Measurements from ENCODE around the gene LARGE1. TPM values are rescaled to one million over a fixed set of nuclear protein-coding genes. Genes with fewer than 3 reads are reported as not detected.

LARGE1 gene
- total and polyA plus RNA-seq, 10 donors = 1.9 to 35.8 (median 22.8) TPM

DNA sequence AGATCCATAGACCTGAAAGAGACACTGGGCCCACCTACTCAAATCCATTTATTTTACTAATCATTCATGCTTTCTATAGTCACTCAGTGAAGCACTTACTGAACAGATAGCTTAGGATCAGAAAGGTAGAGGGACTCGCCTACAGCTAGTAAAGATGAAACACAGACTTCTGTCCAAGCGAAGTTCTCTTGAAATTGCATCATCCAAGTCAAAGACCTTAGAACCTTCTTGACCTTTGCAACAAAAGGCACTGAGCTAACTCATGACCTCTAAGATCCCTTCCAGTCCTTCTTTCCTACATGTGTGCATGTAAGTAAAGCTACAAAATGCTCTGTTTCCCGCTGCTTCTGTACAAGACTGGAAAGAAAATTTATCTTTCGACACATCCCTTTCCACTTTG lies 377.6 kb downstream of the LARGE1 start:
- intact Hi-C loops (cut with DNase I; ENCODE audit: low total_unique reads) = no loop called here
- Histone ChIP-seq H3K4me1 (peaks cover 0 to 25% (median 5%) of the 10 kb centered on the region in 6 donors), H3K4me3 (no peak overlapping the region), H3K9me3 (no peaks in the 10 kb centered on the region), H3K36me3 (no peaks in the 10 kb centered on the region), H3K27ac (no peak overlapping the region), H3K27me3 (replicated peaks in 1 of 7) (no peaks in the 10 kb centered on the region)
- no peak for DNase-seq
- 90 to 95% (median 93%) methylated on average over 4 of the region's 4 CpGs for WGBS, 5 donors
- TF ChIP-seq, protein P1, sequence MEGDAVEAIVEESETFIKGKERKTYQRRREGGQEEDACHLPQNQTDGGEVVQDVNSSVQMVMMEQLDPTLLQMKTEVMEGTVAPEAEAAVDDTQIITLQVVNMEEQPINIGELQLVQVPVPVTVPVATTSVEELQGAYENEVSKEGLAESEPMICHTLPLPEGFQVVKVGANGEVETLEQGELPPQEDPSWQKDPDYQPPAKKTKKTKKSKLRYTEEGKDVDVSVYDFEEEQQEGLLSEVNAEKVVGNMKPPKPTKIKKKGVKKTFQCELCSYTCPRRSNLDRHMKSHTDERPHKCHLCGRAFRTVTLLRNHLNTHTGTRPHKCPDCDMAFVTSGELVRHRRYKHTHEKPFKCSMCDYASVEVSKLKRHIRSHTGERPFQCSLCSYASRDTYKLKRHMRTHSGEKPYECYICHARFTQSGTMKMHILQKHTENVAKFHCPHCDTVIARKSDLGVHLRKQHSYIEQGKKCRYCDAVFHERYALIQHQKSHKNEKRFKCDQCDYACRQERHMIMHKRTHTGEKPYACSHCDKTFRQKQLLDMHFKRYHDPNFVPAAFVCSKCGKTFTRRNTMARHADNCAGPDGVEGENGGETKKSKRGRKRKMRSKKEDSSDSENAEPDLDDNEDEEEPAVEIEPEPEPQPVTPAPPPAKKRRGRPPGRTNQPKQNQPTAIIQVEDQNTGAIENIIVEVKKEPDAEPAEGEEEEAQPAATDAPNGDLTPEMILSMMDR (IDR thresholded peaks at IDR 0.05 in 8 of 11, conservative IDR thresholded peaks at IDR 0.05 in 3 of 11) = no peak
- TF ChIP-seq POLR2A (IDR thresholded peaks at IDR 0.05) = no peak
- no peak for TF ChIP-seq POLR2AphosphoS5 (IDR thresholded peaks at IDR 0.05)

DNA sequence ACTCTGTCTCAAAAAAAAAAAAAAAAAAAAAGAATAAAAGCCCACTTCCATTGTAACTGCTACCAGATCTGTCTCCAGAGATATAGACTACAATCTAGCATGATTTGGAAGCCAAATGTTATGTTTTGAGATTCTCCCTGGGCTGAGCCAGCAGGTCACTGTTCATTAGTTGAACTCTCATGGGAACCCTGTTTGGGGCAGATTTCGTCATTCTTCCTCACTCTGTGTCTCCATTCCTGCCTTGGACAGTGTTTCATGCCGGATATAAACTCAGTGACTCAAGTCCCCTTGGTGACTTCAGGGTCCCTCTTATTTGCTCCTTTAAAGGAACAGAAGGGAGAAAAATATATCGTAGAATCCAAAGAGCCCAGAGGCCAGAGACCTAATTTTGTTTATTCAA lies 378.1 kb downstream of the LARGE1 start:
- intact Hi-C loops (cut with DNase I; ENCODE audit: low total_unique reads) = no loop called here
- H3K9me3 ChIP-seq = no peaks in the 10 kb centered on the region
- no peak for DNase-seq
- H3K27me3 ChIP-seq (replicated peaks in 1 of 7) = no peaks in the 10 kb centered on the region
- WGBS, 5 donors = 75 to 86% (median 79%) methylated on average over 3 of the region's 3 CpGs
- TF ChIP-seq POLR2A (IDR thresholded peaks at IDR 0.05) = no peak
- no peak for TF ChIP-seq POLR2AphosphoS5 (IDR thresholded peaks at IDR 0.05)
- TF ChIP-seq, protein P1 (IDR thresholded peaks at IDR 0.05 in 8 of 11, conservative IDR thresholded peaks at IDR 0.05 in 3 of 11) = no peak
- no peaks in the 10 kb centered on the region for H3K36me3 ChIP-seq
- peaks cover 0 to 25% (median 5%) of the 10 kb centered on the region in 6 donors for H3K4me1 ChIP-seq
- H3K4me3 ChIP-seq = no peak overlapping the region
- no peak overlapping the region for H3K27ac ChIP-seq

DNA sequence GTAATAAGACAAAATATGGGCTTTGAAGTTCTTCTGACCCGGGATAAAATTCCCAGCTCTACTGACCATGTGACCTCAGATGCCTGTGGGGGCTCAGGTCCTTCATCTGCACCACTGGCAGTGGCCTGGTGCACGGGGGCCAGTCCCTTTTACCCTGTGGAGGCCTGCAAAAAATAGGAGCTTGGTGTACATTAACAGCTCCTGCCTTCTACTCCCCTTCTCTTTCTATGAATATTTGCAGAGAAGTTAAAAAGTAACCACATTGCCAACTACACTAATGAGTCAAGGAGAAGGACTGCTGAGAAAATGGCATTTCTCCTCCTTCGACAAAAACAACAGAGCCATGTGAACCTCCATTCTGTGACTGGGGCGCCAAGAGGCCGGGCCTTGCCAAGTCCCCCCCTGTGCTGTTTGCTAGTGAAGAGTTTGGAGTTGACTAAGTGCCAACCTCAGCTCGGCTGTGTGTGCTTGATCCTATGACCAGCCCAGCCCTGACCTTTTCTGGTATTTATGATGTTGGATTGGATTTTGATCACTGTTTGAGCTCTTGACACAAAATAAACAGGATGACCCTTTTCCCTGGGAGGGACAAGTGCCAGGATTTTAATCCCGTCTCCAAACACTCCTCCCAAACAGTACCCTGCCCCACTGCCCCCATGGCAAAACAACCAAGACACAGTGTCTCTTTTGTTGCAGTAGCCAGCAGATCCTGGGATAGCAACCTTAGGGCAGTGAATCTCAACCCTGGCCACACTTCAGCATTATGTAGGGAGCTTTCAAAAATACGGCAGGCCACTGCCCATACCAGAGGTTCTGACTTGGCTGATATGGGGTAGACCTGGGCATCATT lies 380.1 kb downstream of the LARGE1 start:
- H3K27ac ChIP-seq = peak overlapping the region in 1 of 8 donors; percentile 1
- intact Hi-C loops (cut with DNase I; ENCODE audit: low total_unique reads) = no loop called here
- H3K9me3 ChIP-seq = no peaks in the 10 kb centered on the region
- TF ChIP-seq, protein P1 (IDR thresholded peaks at IDR 0.05 in 8 of 11, conservative IDR thresholded peaks at IDR 0.05 in 3 of 11) = no peak
- peak in 1 of 3 donors; percentile 19 for TF ChIP-seq POLR2AphosphoS5 (IDR thresholded peaks at IDR 0.05)
- TF ChIP-seq POLR2A (IDR thresholded peaks at IDR 0.05) = no peak
- DNase-seq = no peak
- 47 to 71% (median 64%) methylated on average over 8 of the region's 8 CpGs for WGBS, 5 donors
- H3K27me3 ChIP-seq (replicated peaks in 1 of 7) = no peaks in the 10 kb centered on the region
- H3K36me3 ChIP-seq = no peaks in the 10 kb centered on the region
- H3K4me3 ChIP-seq = no peak overlapping the region
- H3K4me1 ChIP-seq = peaks cover 0 to 25% (median 5%) of the 10 kb centered on the region in 6 donors

DNA sequence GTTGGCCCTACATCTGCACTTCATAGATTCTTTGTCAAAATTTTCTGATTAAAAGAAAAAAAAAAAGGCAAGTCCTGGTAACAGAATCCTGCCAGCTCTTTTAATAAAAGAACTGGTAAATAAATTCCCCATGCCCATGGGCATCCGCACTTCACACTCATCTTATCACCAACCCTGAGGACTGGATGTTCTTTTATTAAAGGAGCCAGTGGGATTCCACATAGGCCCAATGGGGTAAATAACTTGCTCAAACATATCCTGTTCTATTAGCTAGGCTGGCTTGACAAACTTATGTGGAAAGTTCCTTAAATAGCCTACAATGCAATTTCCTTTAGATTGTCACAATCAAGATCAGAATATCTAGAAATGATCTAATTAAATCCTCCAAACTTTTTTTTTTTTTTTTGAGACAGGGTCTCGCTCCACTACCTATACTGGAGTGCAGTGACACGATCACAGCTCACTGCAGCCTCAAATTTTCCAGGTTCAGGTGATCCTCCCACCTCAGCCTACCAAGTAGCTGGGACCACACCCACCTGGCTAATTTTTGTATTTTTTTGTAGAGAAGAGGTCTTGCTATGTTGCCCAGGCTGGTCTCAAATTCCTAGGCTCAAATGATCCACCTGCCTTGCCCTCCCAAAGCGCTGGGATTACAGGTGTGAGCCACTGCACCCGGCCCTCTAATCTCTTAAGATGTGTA lies 380.9 kb downstream of the LARGE1 start:
- Histone ChIP-seq H3K36me3 (no peaks in the 10 kb centered on the region), H3K4me3 (no peak overlapping the region), H3K27ac (peak overlapping the region in 1 of 8 donors; percentile 1), H3K27me3 (replicated peaks in 1 of 7) (no peaks in the 10 kb centered on the region), H3K4me1 (peaks cover 0 to 25% (median 5%) of the 10 kb centered on the region in 6 donors), H3K9me3 (no peaks in the 10 kb centered on the region)
- no peak for DNase-seq
- intact Hi-C loops (cut with DNase I; ENCODE audit: low total_unique reads) = no loop called here
- 86 to 95% (median 90%) methylated on average over 5 of the region's 5 CpGs for WGBS, 5 donors
- TF ChIP-seq POLR2A (IDR thresholded peaks at IDR 0.05) (no peak), POLR2AphosphoS5 (IDR thresholded peaks at IDR 0.05) (no peak)
- TF ChIP-seq, protein P1 (IDR thresholded peaks at IDR 0.05 in 8 of 11, conservative IDR thresholded peaks at IDR 0.05 in 3 of 11) = no peak
